ENCODE measurements around the gene SND1.
"Not testable (repeated sequence)": the region's sequence is repeated elsewhere in the genome, so short reads cannot be mapped to it uniquely, and the experiment has no call there.

The SND1 gene

GRCh38 chr7:127674923-127675322 lies 22.9 kb downstream of the SND1 start:
- H4K91ac ChIP-seq (ENCODE audit: low read length); H2BK12ac ChIP-seq (ENCODE audit: low read length in 2 of 2); H2BK15ac ChIP-seq (ENCODE audit: low read depth, poor library complexity, severe bottlenecking); H3K14ac ChIP-seq (ENCODE audit: low read length in 2 of 2); H2AFZ ChIP-seq (ENCODE audit: low read depth, low read length); H2BK120ac ChIP-seq (ENCODE audit: low read depth, low read length); H3K4ac ChIP-seq (ENCODE audit: low read depth in 1 of 2, low read length in 2 of 2); H2BK5ac ChIP-seq (ENCODE audit: low read depth, low read length, poor library complexity, severe bottlenecking); H3K4me2 ChIP-seq (ENCODE audit: low read length, poor library complexity, severe bottlenecking); H3K9me3 ChIP-seq (ENCODE audit: control insufficient read depth, low read length); H4K8ac ChIP-seq (ENCODE audit: low read length); H3K9ac ChIP-seq (ENCODE audit: low read length); H3K23ac ChIP-seq (ENCODE audit: low read length in 2 of 2); H3K4me3 ChIP-seq (ENCODE audit: insufficient read depth in 1 of 2, low read depth in 1 of 2, low read length in 2 of 2); H3K18ac ChIP-seq (ENCODE audit: low read depth in 1 of 2, low read length in 2 of 2); H2AK5ac ChIP-seq (ENCODE audit: low read length, severe bottlenecking); DNase-seq; H3K79me1 ChIP-seq (replicated peaks; ENCODE audit: low read length, poor library complexity, severe bottlenecking); H3K27me3 ChIP-seq (ENCODE audit: control insufficient read depth in 1 of 2, insufficient read depth in 1 of 2, low read length in 2 of 2); H3K27ac ChIP-seq (ENCODE audit: low read length, poor library complexity, severe bottlenecking): not testable (repeated sequence)
- Histone ChIP-seq H3K36me3 (ENCODE audit: control insufficient read depth in 1 of 2, insufficient read depth in 2 of 2, low read depth in 1 of 2, low read length in 2 of 2) (peaks cover 0 to 13% of the 10 kb centered on the region in 2 experiments), H3K4me1 (ENCODE audit: control insufficient read depth, insufficient read depth, low read depth, low read length) (peaks cover 10% of the 10 kb centered on the region)
- 99% methylated on average over 4 of the region's 4 CpGs for WGBS

GRCh38 chr7:127675721-127676120 lies 23.7 kb downstream of the SND1 start:
- H4K8ac ChIP-seq (ENCODE audit: low read length), result peak overlapping the region; percentile 60
- 98% methylated on average over 5 of the region's 5 CpGs for WGBS
- no peak overlapping the region for H4K91ac ChIP-seq (ENCODE audit: low read length)
- no peak overlapping the region for H3K18ac ChIP-seq (ENCODE audit: low read depth in 1 of 2, low read length in 2 of 2)
- H2AK5ac ChIP-seq (ENCODE audit: low read length, severe bottlenecking), result no peak overlapping the region
- no peak for DNase-seq
- no peak overlapping the region for H2BK120ac ChIP-seq (ENCODE audit: low read depth, low read length)
- H2BK5ac ChIP-seq (ENCODE audit: low read depth, low read length, poor library complexity, severe bottlenecking), result no peak overlapping the region
- peaks cover 7% of the 10 kb centered on the region for H3K79me1 ChIP-seq (replicated peaks; ENCODE audit: low read length, poor library complexity, severe bottlenecking)
- H3K4me1 ChIP-seq (ENCODE audit: control insufficient read depth, insufficient read depth, low read depth, low read length), result peaks cover 10% of the 10 kb centered on the region
- H3K9me3 ChIP-seq (ENCODE audit: control insufficient read depth, low read length), result no peaks in the 10 kb centered on the region
- H3K9ac ChIP-seq (ENCODE audit: low read length), result no peak overlapping the region
- no peak overlapping the region for H3K4me3 ChIP-seq (ENCODE audit: insufficient read depth in 1 of 2, low read depth in 1 of 2, low read length in 2 of 2)
- no peak overlapping the region for H2BK12ac ChIP-seq (ENCODE audit: low read length in 2 of 2)
- no peak overlapping the region for H3K4ac ChIP-seq (ENCODE audit: low read depth in 1 of 2, low read length in 2 of 2)
- H3K27ac ChIP-seq (ENCODE audit: low read length, poor library complexity, severe bottlenecking), result no peak overlapping the region
- H3K27me3 ChIP-seq (ENCODE audit: control insufficient read depth in 1 of 2, insufficient read depth in 1 of 2, low read length in 2 of 2), result no peaks in the 10 kb centered on the region
- no peak overlapping the region for H2BK15ac ChIP-seq (ENCODE audit: low read depth, poor library complexity, severe bottlenecking)
- H3K23ac ChIP-seq (ENCODE audit: low read length in 2 of 2), result no peak overlapping the region
- no peak overlapping the region for H3K4me2 ChIP-seq (ENCODE audit: low read length, poor library complexity, severe bottlenecking)
- H3K14ac ChIP-seq (ENCODE audit: low read length in 2 of 2), result no peak overlapping the region
- no peak overlapping the region for H2AFZ ChIP-seq (ENCODE audit: low read depth, low read length)
- H3K36me3 ChIP-seq (ENCODE audit: control insufficient read depth in 1 of 2, insufficient read depth in 2 of 2, low read depth in 1 of 2, low read length in 2 of 2), result peaks cover 0 to 13% of the 10 kb centered on the region in 2 experiments

GRCh38 chr7:127677433-127678230 lies 25.6 kb downstream of the SND1 start:
- DNase-seq, result no peak
- no peaks in the 10 kb centered on the region for H3K9me3 ChIP-seq (ENCODE audit: control insufficient read depth, low read length)
- no peak overlapping the region for H4K91ac ChIP-seq (ENCODE audit: low read length)
- H2BK12ac ChIP-seq (ENCODE audit: low read length in 2 of 2), result no peak overlapping the region
- WGBS, result 100% methylated on average over 7 of the region's 8 CpGs
- H2BK15ac ChIP-seq (ENCODE audit: low read depth, poor library complexity, severe bottlenecking), result no peak overlapping the region
- no peak overlapping the region for H4K8ac ChIP-seq (ENCODE audit: low read length)
- no peak overlapping the region for H2BK5ac ChIP-seq (ENCODE audit: low read depth, low read length, poor library complexity, severe bottlenecking)
- no peak overlapping the region for H3K4me3 ChIP-seq (ENCODE audit: insufficient read depth in 1 of 2, low read depth in 1 of 2, low read length in 2 of 2)
- H3K4me2 ChIP-seq (ENCODE audit: low read length, poor library complexity, severe bottlenecking), result peak overlapping the region; percentile 9
- no peaks in the 10 kb centered on the region for H3K27me3 ChIP-seq (ENCODE audit: control insufficient read depth in 1 of 2, insufficient read depth in 1 of 2, low read length in 2 of 2)
- peaks cover 0 to 13% of the 10 kb centered on the region in 2 experiments for H3K36me3 ChIP-seq (ENCODE audit: control insufficient read depth in 1 of 2, insufficient read depth in 2 of 2, low read depth in 1 of 2, low read length in 2 of 2)
- H3K27ac ChIP-seq (ENCODE audit: low read length, poor library complexity, severe bottlenecking), result no peak overlapping the region
- no peak overlapping the region for H2AFZ ChIP-seq (ENCODE audit: low read depth, low read length)
- H3K9ac ChIP-seq (ENCODE audit: low read length), result no peak overlapping the region
- H3K4me1 ChIP-seq (ENCODE audit: control insufficient read depth, insufficient read depth, low read depth, low read length), result peaks cover 10% of the 10 kb centered on the region
- H2AK5ac ChIP-seq (ENCODE audit: low read length, severe bottlenecking), result no peak overlapping the region
- no peak overlapping the region for H3K18ac ChIP-seq (ENCODE audit: low read depth in 1 of 2, low read length in 2 of 2)
- no peak overlapping the region for H3K14ac ChIP-seq (ENCODE audit: low read length in 2 of 2)
- no peak overlapping the region for H3K4ac ChIP-seq (ENCODE audit: low read depth in 1 of 2, low read length in 2 of 2)
- H2BK120ac ChIP-seq (ENCODE audit: low read depth, low read length), result no peak overlapping the region
- H3K23ac ChIP-seq (ENCODE audit: low read length in 2 of 2), result no peak overlapping the region
- peaks cover 6% of the 10 kb centered on the region for H3K79me1 ChIP-seq (replicated peaks; ENCODE audit: low read length, poor library complexity, severe bottlenecking)

- no peak overlapping the region for H3K18ac ChIP-seq (ENCODE audit: low read depth in 1 of 2, low read length in 2 of 2)
- H2BK120ac ChIP-seq (ENCODE audit: low read depth, low read length), result no peak overlapping the region
- H2AFZ ChIP-seq (ENCODE audit: low read depth, low read length), result no peak overlapping the region
- H3K23ac ChIP-seq (ENCODE audit: low read length in 2 of 2), result peak overlapping the region in 1 of 2 experiments; percentile 87
- H4K91ac ChIP-seq (ENCODE audit: low read length), result no peak overlapping the region
- H3K9me3 ChIP-seq (ENCODE audit: control insufficient read depth, low read length), result no peaks in the 10 kb centered on the region
- peaks cover 0 to 13% of the 10 kb centered on the region in 2 experiments for H3K36me3 ChIP-seq (ENCODE audit: control insufficient read depth in 1 of 2, insufficient read depth in 2 of 2, low read depth in 1 of 2, low read length in 2 of 2)
- no peak overlapping the region for H2BK5ac ChIP-seq (ENCODE audit: low read depth, low read length, poor library complexity, severe bottlenecking)
- H3K4me3 ChIP-seq (ENCODE audit: insufficient read depth in 1 of 2, low read depth in 1 of 2, low read length in 2 of 2), result no peak overlapping the region
- no peak overlapping the region for H3K4ac ChIP-seq (ENCODE audit: low read depth in 1 of 2, low read length in 2 of 2)
- peaks cover 9% of the 10 kb centered on the region for H3K79me1 ChIP-seq (replicated peaks; ENCODE audit: low read length, poor library complexity, severe bottlenecking)
- H4K8ac ChIP-seq (ENCODE audit: low read length), result no peak overlapping the region
- no peak overlapping the region for H3K27ac ChIP-seq (ENCODE audit: low read length, poor library complexity, severe bottlenecking)
- H3K9ac ChIP-seq (ENCODE audit: low read length), result no peak overlapping the region
- DNase-seq, result no peak
- no peaks in the 10 kb centered on the region for H3K27me3 ChIP-seq (ENCODE audit: control insufficient read depth in 1 of 2, insufficient read depth in 1 of 2, low read length in 2 of 2)
- H3K14ac ChIP-seq (ENCODE audit: low read length in 2 of 2), result no peak overlapping the region
- H2BK12ac ChIP-seq (ENCODE audit: low read length in 2 of 2), result no peak overlapping the region
- H2BK15ac ChIP-seq (ENCODE audit: low read depth, poor library complexity, severe bottlenecking), result no peak overlapping the region
- H3K4me1 ChIP-seq (ENCODE audit: control insufficient read depth, insufficient read depth, low read depth, low read length), result peaks cover 8% of the 10 kb centered on the region
- H2AK5ac ChIP-seq (ENCODE audit: low read length, severe bottlenecking), result no peak overlapping the region
- 100% methylated on average over 4 of the region's 6 CpGs for WGBS
- H3K4me2 ChIP-seq (ENCODE audit: low read length, poor library complexity, severe bottlenecking), result no peak overlapping the region
These were observed 26.3 kb downstream of the SND1 start for GRCh38 chr7:127678337-127678736.
